ENCODE results near the gene TMEM9B.
"Not testable (repeated sequence)": the region's sequence is repeated elsewhere in the genome, so short reads cannot be mapped to it uniquely, and the experiment has no call there.

Gene TMEM9B

GRCh38 chr11:8983552-8983951 lies 19.3 kb upstream of the TMEM9B start:
- H3K27ac Mint-ChIP-seq = no peak overlapping the region
- no peaks in the 10 kb centered on the region for H3K36me3 Mint-ChIP-seq (ENCODE audit: low read depth)
- TF ChIP-seq CTCF (IDR thresholded peaks at IDR 0.05; ENCODE audit: unreplicated experiment in 3 of 3) = no peak
- H3K27me3 Mint-ChIP-seq (ENCODE audit: low read depth) = peaks cover 5% of the 10 kb centered on the region
- no peaks in the 10 kb centered on the region for H3K9me3 Mint-ChIP-seq
- no peaks in the 10 kb centered on the region for H3K4me1 Mint-ChIP-seq
- H3K4me3 Mint-ChIP-seq = no peak overlapping the region

- Mint-ChIP-seq H3K4me3 (no peak overlapping the region), H3K27me3 (ENCODE audit: low read depth) (no peaks in the 10 kb centered on the region), H3K9me3 (no peaks in the 10 kb centered on the region), H3K4me1 (no peaks in the 10 kb centered on the region), H3K36me3 (ENCODE audit: low read depth) (no peaks in the 10 kb centered on the region), H3K27ac (no peak overlapping the region)
- TF ChIP-seq CTCF (IDR thresholded peaks at IDR 0.05; ENCODE audit: unreplicated experiment in 3 of 3) = no peak
Measured at GRCh38 chr11:8980485-8980884, 16.2 kb upstream of the TMEM9B start.

- not testable (repeated sequence) for H3K9me3 Mint-ChIP-seq; H3K4me3 Mint-ChIP-seq; H3K36me3 Mint-ChIP-seq (ENCODE audit: low read depth); H3K27me3 Mint-ChIP-seq (ENCODE audit: low read depth); H3K4me1 Mint-ChIP-seq; H3K27ac Mint-ChIP-seq
Measured at GRCh38 chr11:8979365-8979764, 15.1 kb upstream of the TMEM9B start.

GRCh38 chr11:8973121-8973520 lies 8.9 kb upstream of the TMEM9B start:
- H3K27ac Mint-ChIP-seq = no peak overlapping the region
- H3K4me3 Mint-ChIP-seq = no peak overlapping the region
- H3K27me3 Mint-ChIP-seq (ENCODE audit: low read depth) = no peaks in the 10 kb centered on the region
- no peaks in the 10 kb centered on the region for H3K4me1 Mint-ChIP-seq
- no peaks in the 10 kb centered on the region for H3K36me3 Mint-ChIP-seq (ENCODE audit: low read depth)
- TF ChIP-seq CTCF (IDR thresholded peaks at IDR 0.05; ENCODE audit: unreplicated experiment in 3 of 3) = no peak
- H3K9me3 Mint-ChIP-seq = no peaks in the 10 kb centered on the region

GRCh38 chr11:8971924-8972316 lies 7.7 kb upstream of the TMEM9B start:
- no peaks in the 10 kb centered on the region for H3K27me3 Mint-ChIP-seq (ENCODE audit: low read depth)
- H3K4me3 Mint-ChIP-seq = no peak overlapping the region
- TF ChIP-seq CTCF (IDR thresholded peaks at IDR 0.05; ENCODE audit: unreplicated experiment in 3 of 3) = no peak
- no peaks in the 10 kb centered on the region for H3K36me3 Mint-ChIP-seq (ENCODE audit: low read depth)
- no peaks in the 10 kb centered on the region for H3K9me3 Mint-ChIP-seq
- H3K4me1 Mint-ChIP-seq = no peaks in the 10 kb centered on the region
- no peak overlapping the region for H3K27ac Mint-ChIP-seq

- Mint-ChIP-seq H3K4me1 (no peaks in the 10 kb centered on the region), H3K4me3 (no peak overlapping the region), H3K27me3 (ENCODE audit: low read depth) (no peaks in the 10 kb centered on the region), H3K27ac (no peak overlapping the region), H3K9me3 (no peaks in the 10 kb centered on the region), H3K36me3 (ENCODE audit: low read depth) (no peaks in the 10 kb centered on the region)
- no peak for TF ChIP-seq CTCF (IDR thresholded peaks at IDR 0.05; ENCODE audit: unreplicated experiment in 3 of 3)
Measured at GRCh38 chr11:8971196-8971923, 7.1 kb upstream of the TMEM9B start.

Data from nephron (organoid).